GM19351 (cell line): Measurements from ENCODE around the gene GIMAP5.
A peak's percentile ranks its signal among the peaks of the same experiment; 100 is the strongest.
"Not testable (repeated sequence)": the region's sequence is repeated elsewhere in the genome, so short reads cannot be mapped to it uniquely, and the experiment has no call there.

Experiments
- ATAC-seq: cut with Tn5 transposase; IDR thresholded peaks from one replicate; pipeline ENCODE4 v1.9.1; 2021; ENCODE audit warnings: mild to moderate bottlenecking, moderate library complexity; ENCODE audit not compliant: unreplicated experiment

The GIMAP5 gene

GRCh38 chr7:150766334-150766709 lies 29.1 kb downstream of the GIMAP5 start:
- no peak for ATAC-seq

GRCh38 chr7:150769768-150770167 lies 32.5 kb downstream of the GIMAP5 start:
- ATAC-seq: no peak

GRCh38 chr7:150774131-150774530 lies 36.9 kb downstream of the GIMAP5 start:
- not testable (repeated sequence) for ATAC-seq

GRCh38 chr7:150778014-150778737 lies 41.0 kb downstream of the GIMAP5 start:
- no peak for ATAC-seq

GRCh38 chr7:150778738-150779301 lies 41.6 kb downstream of the GIMAP5 start:
- ATAC-seq: no peak

- no peak for ATAC-seq
Measured at GRCh38 chr7:150780292-150780691, 43.1 kb downstream of the GIMAP5 start.

- no peak for ATAC-seq
Measured at GRCh38 chr7:150781103-150781502, 43.9 kb downstream of the GIMAP5 start.

- no peak for ATAC-seq
Measured at GRCh38 chr7:150781961-150782360, 44.7 kb downstream of the GIMAP5 start.

GRCh38 chr7:150784120-150784736 lies 47.0 kb downstream of the GIMAP5 start:
- no peak for ATAC-seq

- ATAC-seq: no peak
Measured at GRCh38 chr7:150784954-150785353, 47.7 kb downstream of the GIMAP5 start.

GRCh38 chr7:150787321-150788281 lies 50.4 kb downstream of the GIMAP5 start:
- ATAC-seq: peak; percentile 67

GRCh38 chr7:150788474-150789269 lies 51.5 kb downstream of the GIMAP5 start:
- no peak for ATAC-seq

GRCh38 chr7:150790416-150791075 lies 53.3 kb downstream of the GIMAP5 start:
- ATAC-seq: no peak

- ATAC-seq: no peak
Measured at GRCh38 chr7:150791304-150791703, 54.1 kb downstream of the GIMAP5 start.

- no peak for ATAC-seq
Measured at GRCh38 chr7:150791746-150792452, 54.7 kb downstream of the GIMAP5 start.
